HG02970 (cell line): ENCODE results near the gene LAMC1.
A peak's percentile ranks its signal among the peaks of the same experiment; 100 is the strongest.

Source experiments
- ATAC-seq: cut with Tn5 transposase; IDR thresholded peaks from one replicate; pipeline ENCODE4 v1.9.1; 2021; ENCODE audit warnings: mild to moderate bottlenecking, moderate library complexity, moderate number of reproducible peaks; ENCODE audit not compliant: unreplicated experiment, low FRiP score

The LAMC1 gene

GRCh38 chr1:183019860-183020259, 3.4 kb upstream of the LAMC1 start:
- ATAC-seq: no peak

GRCh38 chr1:183021405-183022201, 1.6 kb upstream of the LAMC1 start:
- ATAC-seq: no peak

- peak; percentile 23 for ATAC-seq
Measured at GRCh38 chr1:183022202-183023145, 746 bp upstream of the LAMC1 start.

GRCh38 chr1:183023601-183024316, 539 bp downstream of the LAMC1 start:
- ATAC-seq: peak; percentile 60

GRCh38 chr1:183024317-183025009, 1.2 kb downstream of the LAMC1 start:
- no peak for ATAC-seq

GRCh38 chr1:183025010-183025337, 1.8 kb downstream of the LAMC1 start:
- no peak for ATAC-seq

GRCh38 chr1:183025782-183026774, 2.9 kb downstream of the LAMC1 start:
- no peak for ATAC-seq

- no peak for ATAC-seq
Measured at GRCh38 chr1:183027031-183027430, 3.8 kb downstream of the LAMC1 start.

GRCh38 chr1:183027791-183028190, 4.6 kb downstream of the LAMC1 start:
- ATAC-seq: no peak

GRCh38 chr1:183029591-183030000, 6.4 kb downstream of the LAMC1 start:
- ATAC-seq: no peak

GRCh38 chr1:183030053-183030452, 6.8 kb downstream of the LAMC1 start:
- no peak for ATAC-seq

- no peak for ATAC-seq
Measured at GRCh38 chr1:183032122-183032921, 9.1 kb downstream of the LAMC1 start.

GRCh38 chr1:183033205-183033604, 10.0 kb downstream of the LAMC1 start:
- no peak for ATAC-seq

GRCh38 chr1:183034682-183035081, 11.5 kb downstream of the LAMC1 start:
- ATAC-seq: no peak

GRCh38 chr1:183038333-183038866, 15.2 kb downstream of the LAMC1 start:
- no peak for ATAC-seq

- ATAC-seq: no peak
Measured at GRCh38 chr1:183038913-183039312, 15.7 kb downstream of the LAMC1 start.

GRCh38 chr1:183039330-183039729, 16.1 kb downstream of the LAMC1 start:
- no peak for ATAC-seq

- no peak for ATAC-seq
Measured at GRCh38 chr1:183039985-183040447, 16.8 kb downstream of the LAMC1 start.
